ENCODE results near the gene ADAM12.

ADAM12 gene, protein sequence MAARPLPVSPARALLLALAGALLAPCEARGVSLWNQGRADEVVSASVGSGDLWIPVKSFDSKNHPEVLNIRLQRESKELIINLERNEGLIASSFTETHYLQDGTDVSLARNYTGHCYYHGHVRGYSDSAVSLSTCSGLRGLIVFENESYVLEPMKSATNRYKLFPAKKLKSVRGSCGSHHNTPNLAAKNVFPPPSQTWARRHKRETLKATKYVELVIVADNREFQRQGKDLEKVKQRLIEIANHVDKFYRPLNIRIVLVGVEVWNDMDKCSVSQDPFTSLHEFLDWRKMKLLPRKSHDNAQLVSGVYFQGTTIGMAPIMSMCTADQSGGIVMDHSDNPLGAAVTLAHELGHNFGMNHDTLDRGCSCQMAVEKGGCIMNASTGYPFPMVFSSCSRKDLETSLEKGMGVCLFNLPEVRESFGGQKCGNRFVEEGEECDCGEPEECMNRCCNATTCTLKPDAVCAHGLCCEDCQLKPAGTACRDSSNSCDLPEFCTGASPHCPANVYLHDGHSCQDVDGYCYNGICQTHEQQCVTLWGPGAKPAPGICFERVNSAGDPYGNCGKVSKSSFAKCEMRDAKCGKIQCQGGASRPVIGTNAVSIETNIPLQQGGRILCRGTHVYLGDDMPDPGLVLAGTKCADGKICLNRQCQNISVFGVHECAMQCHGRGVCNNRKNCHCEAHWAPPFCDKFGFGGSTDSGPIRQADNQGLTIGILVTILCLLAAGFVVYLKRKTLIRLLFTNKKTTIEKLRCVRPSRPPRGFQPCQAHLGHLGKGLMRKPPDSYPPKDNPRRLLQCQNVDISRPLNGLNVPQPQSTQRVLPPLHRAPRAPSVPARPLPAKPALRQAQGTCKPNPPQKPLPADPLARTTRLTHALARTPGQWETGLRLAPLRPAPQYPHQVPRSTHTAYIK

GRCh38 chr10:126387931-126388911 lies at the start of gene ADAM12:
TSS of gene ADAM12 (minus strand) at chr10:126388477. CDS start at chr10:126388145, 332 bp downstream.
- H3K4me3 ChIP-seq (ENCODE audit: control insufficient read depth, low read depth, low read length), result peak within 1 kb of the TSS; percentile 80
- TF ChIP-seq, protein P1, sequence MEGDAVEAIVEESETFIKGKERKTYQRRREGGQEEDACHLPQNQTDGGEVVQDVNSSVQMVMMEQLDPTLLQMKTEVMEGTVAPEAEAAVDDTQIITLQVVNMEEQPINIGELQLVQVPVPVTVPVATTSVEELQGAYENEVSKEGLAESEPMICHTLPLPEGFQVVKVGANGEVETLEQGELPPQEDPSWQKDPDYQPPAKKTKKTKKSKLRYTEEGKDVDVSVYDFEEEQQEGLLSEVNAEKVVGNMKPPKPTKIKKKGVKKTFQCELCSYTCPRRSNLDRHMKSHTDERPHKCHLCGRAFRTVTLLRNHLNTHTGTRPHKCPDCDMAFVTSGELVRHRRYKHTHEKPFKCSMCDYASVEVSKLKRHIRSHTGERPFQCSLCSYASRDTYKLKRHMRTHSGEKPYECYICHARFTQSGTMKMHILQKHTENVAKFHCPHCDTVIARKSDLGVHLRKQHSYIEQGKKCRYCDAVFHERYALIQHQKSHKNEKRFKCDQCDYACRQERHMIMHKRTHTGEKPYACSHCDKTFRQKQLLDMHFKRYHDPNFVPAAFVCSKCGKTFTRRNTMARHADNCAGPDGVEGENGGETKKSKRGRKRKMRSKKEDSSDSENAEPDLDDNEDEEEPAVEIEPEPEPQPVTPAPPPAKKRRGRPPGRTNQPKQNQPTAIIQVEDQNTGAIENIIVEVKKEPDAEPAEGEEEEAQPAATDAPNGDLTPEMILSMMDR (IDR thresholded peaks at IDR 0.05; ENCODE audit: control insufficient read depth, insufficient read depth, low read depth, low read length, missing control alignments), result no peak
- no peak for DNase-seq (ENCODE audit: low read depth)

DNA sequence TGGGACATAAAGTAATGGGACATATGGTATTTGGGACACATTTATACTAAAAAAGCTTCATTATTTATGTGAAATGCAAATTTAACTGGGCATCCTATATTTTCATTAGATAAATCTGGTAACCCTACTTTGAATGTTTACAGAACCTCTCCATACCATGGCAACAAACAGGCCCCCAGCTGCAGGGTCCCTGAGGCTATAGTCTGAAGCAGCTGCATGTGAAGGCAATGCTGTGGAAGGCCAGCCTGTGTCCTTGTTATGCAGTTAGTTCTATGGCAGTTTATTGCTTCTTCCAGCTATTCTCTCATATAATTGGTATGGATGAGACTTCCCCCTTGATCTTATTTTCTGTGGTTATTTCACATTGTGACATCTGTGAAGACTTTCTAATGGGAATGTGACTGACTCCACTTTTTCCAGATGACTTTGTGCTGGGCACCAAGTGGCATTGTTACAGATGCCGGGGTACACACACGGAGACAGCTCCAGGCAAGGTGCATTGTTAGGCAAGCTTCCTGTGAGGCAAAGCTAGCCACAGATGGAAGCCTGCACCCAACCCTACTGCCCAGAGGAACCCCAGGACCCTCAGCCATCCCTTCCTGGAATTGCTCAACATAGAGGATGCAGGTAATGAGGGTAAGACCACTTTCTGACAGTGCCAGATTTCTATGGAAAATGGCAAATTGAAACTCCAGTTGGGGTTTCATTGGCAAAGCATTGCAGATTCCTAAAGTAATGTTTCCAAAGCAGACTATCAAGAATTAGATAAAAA lies 49.5 kb upstream of the ADAM12 start:
- TF ChIP-seq, protein P1 (IDR thresholded peaks at IDR 0.05; ENCODE audit: control insufficient read depth, insufficient read depth, low read depth, low read length, missing control alignments), result no peak
- no peak overlapping the region for H3K4me3 ChIP-seq (ENCODE audit: control insufficient read depth, low read depth, low read length)
- no peak for DNase-seq (ENCODE audit: low read depth)

- TF ChIP-seq, protein P1 (IDR thresholded peaks at IDR 0.05; ENCODE audit: control insufficient read depth, insufficient read depth, low read depth, low read length, missing control alignments), result no peak
- no peak overlapping the region for H3K4me3 ChIP-seq (ENCODE audit: control insufficient read depth, low read depth, low read length)
- no peak for DNase-seq (ENCODE audit: low read depth)
Measured at GRCh38 chr10:126434235-126434634, 46.0 kb upstream of the ADAM12 start.

GRCh38 chr10:126433351-126433750 lies 45.1 kb upstream of the ADAM12 start:
- DNase-seq (ENCODE audit: low read depth), result no peak
- TF ChIP-seq, protein P1 (IDR thresholded peaks at IDR 0.05; ENCODE audit: control insufficient read depth, insufficient read depth, low read depth, low read length, missing control alignments), result no peak
- H3K4me3 ChIP-seq (ENCODE audit: control insufficient read depth, low read depth, low read length), result no peak overlapping the region

- no peak overlapping the region for H3K4me3 ChIP-seq (ENCODE audit: control insufficient read depth, low read depth, low read length)
- DNase-seq (ENCODE audit: low read depth), result no peak
- TF ChIP-seq, protein P1 (IDR thresholded peaks at IDR 0.05; ENCODE audit: control insufficient read depth, insufficient read depth, low read depth, low read length, missing control alignments), result no peak
Measured at GRCh38 chr10:126432507-126432906, 44.2 kb upstream of the ADAM12 start.
